ENCODE data around the gene APBB1IP.
"Not testable (repeated sequence)": the region's sequence is repeated elsewhere in the genome, so short reads cannot be mapped to it uniquely, and the experiment has no call there.

Gene APBB1IP, protein sequence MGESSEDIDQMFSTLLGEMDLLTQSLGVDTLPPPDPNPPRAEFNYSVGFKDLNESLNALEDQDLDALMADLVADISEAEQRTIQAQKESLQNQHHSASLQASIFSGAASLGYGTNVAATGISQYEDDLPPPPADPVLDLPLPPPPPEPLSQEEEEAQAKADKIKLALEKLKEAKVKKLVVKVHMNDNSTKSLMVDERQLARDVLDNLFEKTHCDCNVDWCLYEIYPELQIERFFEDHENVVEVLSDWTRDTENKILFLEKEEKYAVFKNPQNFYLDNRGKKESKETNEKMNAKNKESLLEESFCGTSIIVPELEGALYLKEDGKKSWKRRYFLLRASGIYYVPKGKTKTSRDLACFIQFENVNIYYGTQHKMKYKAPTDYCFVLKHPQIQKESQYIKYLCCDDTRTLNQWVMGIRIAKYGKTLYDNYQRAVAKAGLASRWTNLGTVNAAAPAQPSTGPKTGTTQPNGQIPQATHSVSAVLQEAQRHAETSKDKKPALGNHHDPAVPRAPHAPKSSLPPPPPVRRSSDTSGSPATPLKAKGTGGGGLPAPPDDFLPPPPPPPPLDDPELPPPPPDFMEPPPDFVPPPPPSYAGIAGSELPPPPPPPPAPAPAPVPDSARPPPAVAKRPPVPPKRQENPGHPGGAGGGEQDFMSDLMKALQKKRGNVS

DNA sequence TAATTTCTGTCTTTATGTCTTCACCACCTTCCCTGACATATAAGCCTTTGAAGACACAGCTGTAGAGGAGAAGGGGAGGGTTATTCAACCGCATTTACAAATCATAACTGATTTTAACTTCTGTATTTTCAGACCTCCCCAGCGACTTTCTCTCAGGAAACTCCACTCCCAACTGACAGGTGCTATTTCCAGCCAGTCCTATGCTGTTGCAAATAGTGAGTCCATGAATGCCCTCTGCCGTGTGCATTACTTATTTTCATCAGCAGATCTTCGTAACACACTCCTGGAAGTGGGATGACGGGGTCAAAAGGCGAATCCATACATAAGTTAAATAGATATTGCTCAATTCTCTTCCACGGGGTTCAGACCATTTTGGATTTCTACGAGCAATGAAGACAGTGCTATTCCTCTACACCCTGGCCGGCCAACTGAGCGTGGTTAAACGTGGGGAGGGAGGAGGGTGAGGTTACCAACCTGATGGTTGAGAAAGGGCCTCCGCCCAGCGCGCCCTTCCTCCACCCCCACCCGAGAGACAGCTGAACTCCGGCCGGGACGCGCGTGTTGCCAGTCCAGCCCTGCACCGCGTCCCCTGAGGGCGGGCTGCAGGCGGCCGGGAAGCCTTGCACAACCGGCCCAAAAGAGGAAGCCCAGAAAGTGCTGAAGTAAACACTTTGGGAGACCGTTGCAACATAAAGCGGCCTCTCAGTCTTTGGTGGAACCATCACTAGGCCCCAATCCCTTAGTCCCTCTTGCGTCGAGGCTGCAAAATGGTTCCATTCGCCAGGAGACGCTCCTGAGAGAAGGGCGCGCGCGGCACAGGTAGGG, at the start of gene APBB1IP:
APBB1IP (plus strand) TSS at position 705 of the 825 bp plus-strand sequence. CDS start 53,986 bp downstream, outside the sequence.
- DNase-seq = no peak

DNA sequence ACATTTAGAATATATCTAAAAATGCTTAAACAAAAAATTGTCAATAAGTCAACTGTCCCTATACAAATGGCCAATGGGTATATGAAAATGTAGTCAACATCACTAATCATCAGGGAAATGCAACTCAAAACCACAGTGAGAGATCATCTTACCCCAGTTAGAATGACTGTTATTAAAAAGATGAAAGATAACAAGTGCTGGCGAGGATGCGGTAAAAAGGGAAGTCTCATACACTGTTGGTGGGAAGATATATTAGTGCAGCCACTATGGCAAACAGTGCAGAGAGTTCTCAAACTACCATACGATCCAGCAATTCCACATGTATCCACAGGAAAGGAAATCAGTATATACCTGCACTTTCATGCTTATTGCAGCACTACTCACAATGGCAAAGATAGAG, 48.6 kb upstream of the APBB1IP start:
- DNase-seq = no peak

DNA sequence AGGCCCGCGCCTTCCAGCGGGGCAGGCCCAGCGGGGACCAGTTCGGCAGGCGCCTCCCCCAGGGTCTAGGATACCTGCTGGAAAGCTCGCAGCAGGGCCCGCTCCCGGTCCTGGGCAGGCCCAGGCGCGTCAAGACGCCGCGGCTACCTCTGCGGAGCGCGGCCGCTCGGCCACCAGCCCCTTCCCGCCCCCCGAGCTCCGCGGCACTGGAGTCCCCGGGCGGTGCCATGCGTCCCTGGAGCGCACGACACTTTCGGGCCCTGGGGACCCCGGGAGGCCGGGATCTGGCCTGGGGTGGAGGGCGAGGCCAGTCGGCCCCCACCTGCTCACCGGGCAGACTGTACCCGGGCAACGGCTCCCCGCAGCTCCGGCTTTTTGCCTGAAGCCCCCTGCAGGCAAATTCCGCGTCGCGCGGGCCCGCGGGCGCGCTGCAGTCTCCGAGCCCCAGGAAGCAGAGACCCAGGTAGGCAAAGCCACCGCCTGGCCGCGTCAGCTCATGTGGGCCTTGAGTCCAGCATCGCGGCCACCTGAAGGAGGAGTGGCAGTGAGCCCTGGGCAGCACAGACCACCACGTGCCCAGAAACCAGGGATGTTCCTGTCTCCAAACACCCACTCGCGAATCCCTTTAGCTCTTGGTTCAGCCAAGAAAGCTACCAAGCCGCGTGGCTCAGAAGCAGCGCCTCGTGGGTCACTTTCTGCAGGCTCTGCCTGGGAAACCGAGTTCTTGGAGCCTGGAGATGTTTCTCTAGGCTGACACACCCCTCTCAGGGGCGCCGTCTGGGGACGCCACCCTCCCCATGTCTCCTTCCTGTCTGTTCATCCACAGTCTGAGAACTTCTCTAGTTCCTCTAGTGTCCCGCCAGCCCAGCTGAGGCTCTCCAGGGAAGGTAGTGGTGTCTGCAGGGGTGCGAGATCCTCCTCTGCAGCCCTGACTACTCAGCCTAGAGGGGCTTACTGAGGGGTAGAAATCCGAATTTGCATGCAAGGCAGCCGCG, 46.1 kb upstream of the APBB1IP start:
- no peak for DNase-seq

DNA sequence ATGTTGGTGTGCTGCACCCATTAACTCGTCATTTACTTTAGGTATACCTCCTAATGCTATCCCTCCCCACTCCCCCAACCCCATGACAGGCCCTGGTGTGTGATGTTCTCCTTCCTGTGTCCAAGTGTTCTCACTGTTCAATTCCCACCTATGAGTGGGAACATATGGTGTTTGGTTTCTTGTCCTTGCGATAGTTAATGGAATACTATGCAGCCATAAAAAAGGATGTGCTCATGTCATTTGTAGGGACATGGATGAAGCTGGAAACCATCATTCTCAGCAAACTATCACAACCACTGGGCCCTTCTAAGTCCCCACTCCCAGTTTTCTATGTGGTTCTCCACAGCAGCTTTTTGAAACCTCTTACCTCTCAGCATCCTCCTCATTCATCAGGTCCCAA, 39.8 kb upstream of the APBB1IP start:
- not testable (repeated sequence) for DNase-seq

DNA sequence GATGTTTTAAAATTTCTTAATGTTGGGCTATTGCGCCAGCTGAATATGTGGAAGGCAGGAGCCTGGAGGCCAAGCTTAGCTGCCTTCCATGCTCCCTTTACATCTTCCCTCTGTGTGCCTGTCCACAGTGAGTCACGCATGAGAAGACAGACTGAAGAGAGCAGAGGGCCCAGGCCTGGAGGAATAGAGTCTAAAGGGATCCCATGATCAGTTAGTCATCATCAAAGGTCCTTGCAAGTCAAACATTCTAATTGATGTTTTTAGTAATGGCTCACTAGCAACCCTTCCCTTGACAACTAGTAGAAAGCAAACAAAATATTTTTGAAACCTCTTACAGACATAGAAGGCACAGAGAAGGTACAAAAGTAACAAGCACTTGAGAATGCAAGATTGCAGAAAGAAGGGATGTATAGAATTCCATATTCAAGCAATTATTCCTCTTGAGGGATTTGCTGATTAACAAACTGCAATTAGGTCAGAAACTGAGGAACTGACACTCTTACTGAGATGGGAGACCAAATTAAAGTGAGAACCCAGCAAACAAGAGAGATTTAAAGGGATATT, 30.7 kb upstream of the APBB1IP start:
- no peak for DNase-seq

DNA sequence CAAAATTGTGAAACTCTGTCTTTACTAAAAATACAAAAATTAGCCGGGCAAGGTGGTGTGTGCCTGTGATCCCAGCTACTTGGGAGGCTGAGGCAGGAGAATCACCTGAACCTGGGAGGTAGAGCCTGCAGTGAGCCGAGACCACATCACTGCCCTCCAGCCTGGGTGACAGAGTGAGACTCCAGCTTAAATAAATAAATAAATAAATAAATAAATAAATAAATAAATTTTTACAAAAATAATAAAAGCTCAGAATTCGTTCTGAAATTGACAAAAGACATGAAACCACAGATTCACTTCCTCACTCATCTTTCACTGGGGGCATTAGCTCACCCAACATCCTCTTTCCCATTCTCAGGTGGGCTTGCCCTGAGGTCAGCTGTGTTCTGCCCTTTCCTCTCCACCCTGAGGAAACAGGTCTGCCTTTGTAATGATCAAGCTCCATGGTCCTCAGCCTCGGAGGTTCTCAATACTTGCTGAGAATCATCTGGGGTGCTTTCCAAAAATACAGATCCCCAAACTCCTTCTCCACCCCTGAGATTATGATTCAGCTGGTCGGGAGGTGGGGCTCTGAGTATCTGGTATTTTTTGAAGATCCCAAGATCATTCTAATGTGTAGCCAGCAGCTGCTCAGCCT, 29.2 kb upstream of the APBB1IP start:
- no peak for DNase-seq

DNA sequence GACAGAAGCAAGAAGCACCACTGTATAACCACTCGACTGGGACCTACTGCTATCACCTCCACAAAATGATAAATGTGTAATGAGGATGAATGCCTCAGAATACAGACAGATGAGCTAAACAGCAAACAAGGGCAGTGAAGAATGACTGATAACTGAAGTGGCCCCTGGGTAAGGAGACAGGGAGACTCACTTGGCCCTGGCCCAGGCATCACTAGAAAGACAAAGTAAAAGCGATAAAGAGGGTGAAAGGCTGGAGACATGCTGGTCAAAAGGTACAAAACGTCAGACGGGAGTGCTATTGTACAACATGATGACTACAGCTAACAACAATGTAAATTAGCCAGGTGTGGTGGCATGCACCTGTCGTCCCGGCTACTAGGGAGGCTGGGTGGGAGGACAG, 27.8 kb upstream of the APBB1IP start:
- DNase-seq = no peak

DNA sequence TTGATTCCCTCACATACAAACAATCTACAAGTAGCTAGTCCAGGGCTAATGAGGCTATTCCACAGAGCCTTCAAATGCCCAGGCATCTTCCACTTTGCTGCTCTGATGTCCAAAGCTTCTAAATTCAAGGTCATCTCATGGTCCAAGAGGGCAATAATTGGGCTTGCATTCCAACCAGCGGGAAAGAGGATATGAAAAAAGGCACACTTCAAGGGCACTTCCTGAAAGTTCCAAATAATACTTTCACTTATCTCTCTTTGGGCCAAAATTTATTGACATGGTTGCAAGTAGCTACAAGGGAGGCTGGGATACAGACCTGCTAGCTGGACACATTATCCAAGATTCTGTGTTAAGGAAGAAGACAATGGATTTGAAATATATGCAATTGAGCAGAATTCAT, 25.2 kb upstream of the APBB1IP start:
- no peak for DNase-seq

DNA sequence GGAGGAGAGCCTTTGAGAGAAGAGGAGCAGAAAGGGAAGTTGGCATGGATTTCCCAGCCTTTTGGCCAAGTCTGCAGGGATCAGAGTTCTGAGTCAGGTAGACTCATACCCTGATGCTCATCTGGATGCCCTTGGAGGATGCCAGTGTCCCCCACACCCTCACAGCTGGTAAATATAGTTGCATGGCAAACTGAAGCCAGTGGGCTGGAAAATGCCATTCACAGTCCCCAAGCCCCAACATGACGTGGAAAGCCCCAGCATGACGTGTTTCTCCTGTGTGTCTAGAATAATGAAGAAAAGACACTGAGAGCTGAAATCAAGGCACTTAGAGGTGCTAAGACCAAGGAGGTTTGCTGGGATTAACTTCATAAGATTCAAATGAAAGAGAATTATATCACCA, 24.8 kb upstream of the APBB1IP start:
- no peak for DNase-seq

DNA sequence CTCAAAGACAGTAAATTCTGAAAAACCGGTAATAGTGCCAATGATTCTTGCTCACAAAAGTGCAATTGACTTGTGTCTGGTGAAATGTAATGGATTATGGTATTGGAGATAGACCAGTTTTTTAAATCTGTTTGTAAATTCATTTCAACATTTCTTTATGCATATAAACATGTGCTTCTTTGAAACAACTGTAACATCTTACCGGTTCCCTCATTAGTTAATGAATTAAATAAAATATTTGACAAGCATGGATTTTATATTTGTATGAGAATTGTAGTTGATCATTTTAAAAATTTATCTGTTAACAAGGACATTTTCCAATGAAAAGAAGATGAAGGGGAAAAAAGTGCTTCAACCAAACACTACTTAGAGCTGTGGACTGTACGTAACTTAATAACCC, 21.0 kb upstream of the APBB1IP start:
- no peak for DNase-seq

DNA sequence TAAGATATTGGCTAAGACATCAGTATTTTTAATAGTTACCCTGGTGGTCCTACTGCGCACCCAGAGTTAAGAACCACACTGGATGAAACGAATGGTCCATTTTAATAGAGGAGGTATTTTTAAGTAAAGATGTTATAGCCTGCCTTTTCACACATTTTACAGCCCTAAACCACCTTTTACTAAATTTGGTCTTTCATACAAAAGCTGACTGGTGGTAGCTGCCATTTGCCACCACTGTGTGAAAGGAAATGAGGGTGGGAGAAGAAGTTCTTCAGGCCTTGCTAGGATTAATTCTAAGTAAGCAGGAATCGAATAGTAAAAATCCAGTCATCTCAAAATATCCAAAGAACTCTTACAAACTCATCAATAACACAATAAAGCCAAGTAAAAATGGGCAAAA, 15.2 kb upstream of the APBB1IP start:
- DNase-seq = no peak

DNA sequence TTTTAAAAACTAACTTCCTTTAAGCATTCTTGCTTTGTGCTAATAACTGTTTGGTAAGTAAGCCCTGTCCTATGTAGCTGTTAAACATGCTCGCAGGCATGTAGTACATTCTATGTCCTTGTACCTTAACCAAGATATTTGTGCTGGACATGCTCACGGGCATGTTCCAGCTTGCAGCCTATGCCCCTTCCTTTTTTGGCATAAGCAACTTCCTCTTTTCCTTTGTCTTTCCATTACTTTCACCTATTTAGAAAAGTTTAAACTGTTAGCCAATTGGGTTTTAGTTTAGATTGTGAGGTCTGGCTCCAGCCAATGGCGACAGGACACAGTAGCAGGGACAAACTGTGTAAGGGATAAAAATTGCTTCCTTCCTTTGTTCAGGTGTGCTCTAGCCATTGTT, 14.4 kb upstream of the APBB1IP start:
- no peak for DNase-seq

DNA sequence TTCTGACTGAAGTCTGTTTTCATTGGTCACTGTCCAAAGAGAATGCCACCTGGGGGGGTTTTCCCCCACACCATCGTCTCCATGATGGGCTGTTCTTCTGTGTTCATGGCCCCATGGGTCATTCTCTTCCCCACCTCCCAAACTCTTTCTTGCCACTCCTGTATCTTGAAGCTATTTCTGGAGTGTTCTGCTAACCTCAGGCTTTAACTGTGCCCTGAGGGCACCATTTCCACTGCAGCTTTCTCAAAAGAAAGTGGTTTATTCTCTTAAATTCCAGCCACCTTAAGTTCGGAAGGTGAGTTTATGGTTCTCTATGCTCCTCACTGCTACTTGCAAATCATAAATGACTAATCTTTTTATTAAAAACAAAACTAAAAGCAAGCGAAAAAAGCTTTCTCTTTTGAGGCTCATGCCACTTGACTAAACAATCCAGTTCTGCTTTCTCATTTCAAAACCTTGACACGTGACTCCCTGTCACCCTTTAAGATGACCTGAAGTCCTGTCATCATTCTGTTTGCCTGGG, 7.4 kb upstream of the APBB1IP start:
- no peak for DNase-seq

DNA sequence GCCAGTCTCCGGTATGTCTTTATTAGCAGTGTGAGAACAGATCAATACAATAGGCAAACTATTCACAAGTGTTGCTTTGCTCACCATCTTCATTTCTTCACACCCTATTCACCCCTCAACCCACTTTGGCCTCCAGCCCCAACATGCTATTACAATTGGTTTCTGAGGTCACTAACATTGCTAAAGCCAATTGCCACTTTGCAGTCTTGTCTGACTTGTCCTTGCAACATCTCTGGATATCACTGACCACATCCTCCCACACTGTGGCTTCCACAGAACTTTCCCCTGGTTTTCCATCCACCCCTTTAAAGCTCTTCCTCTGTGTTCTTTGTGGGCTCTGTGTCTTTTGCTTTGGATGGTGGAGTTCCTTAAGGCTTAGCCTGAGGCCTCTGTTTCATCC, 5.2 kb upstream of the APBB1IP start:
- no peak for DNase-seq

DNA sequence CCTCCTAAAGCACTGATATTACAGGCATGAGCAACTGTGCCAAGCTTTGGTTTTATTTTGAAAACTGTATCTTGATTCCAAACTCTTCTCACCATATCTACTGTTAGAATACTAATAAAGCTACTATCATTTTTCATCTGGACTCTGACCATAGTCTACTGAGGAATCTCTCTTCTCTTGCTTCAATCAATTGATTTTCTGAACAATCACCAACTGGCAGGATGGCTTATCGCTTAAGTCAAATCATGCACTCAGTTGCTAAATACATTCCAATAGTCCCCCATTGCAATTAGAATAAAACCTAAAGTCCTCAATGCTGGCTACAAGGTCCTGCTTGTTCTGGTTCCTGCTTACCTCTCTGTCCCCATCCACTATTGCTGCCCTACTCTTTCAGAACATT, 2.3 kb upstream of the APBB1IP start:
- DNase-seq = no peak

DNA sequence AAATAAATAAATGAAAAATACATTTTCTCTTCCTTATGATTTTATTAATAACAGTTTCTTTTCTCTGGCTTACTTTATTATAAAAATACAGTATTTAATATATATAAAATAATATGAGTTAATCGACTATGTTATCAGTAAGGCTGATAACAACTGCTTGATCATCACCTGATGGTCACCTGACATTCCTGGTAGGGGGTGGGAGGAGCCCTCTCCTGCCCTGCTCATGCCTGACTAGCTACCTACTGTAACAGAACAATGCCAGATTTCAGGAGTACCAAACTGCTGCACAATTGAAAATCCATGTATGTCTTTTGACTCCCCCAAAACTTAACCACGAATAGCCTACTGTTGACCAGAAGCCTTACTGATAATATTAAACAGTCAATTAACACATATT, 1.3 kb upstream of the APBB1IP start:
- DNase-seq = no peak

DNA sequence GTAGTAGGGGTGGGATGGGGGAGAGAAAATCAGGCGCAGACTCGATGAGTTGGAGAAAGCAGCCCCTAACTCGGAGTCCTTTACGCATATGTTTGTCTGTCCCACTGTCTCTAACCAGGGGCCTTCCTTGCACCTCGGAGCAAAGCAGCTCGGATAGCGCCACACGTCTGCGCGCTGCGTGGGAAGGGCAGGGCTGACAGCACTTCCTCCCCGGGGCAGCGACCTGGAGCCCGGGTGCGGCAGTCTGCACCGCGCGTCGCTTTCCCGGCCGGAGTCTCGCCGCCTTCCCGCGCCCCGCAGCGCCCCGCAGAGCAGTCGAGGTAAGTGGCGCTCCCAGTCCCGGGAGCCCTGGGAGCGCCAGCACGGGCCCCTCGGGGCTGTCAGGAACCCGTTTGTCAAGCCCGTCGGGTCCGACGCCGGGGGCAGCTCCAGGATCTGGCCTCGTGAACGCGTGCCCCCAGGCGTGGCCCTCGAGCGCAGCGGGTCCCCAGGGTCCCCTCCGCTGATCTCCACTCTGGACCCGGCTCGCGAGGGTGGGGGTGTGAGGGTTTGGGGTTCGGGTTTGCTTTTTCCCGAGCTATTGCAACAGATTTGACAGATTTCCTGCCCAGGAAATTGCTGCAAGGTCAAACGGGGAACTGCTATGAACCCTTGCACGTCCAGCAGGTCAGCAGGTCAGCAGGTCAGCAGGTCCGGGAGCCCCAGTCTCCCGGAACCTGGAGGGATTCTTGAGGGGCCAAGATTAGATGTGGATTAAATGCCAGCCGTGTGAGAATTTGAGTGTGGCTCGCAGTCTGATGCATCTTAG, 597 bp downstream of the APBB1IP start:
- DNase-seq = no peak

DNA sequence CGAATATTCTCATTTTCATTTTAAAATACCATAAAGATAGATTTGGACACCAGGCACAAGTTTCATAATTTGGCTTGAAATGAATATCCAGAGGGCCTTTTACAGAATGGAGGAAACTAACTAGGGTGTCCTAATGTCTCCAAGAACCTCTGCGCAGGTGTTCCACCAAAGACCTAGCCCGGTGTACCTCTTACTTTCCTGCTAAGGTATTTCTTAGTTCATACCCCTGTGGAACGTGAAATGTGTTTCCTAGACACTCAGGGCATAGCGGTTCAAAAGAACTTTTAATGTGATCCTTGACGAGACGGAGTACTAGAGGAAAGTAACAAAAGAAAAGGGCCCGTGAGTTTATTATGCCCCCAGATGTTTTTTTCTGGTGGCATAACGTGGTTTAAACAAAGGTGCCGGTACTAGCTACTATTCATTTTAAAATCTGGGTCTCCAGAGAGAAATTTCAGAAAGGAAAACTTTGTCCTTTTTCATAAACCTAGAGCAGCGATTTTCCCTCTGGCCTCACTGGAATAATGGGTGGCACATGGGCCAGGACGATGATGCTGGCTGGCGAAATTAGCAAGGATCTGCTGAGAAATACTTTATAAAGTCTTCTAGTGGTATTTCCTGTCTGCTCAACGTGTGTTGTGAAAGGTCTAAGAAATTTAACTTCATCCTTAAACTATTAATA, 1.4 kb downstream of the APBB1IP start:
- no peak for DNase-seq

DNA sequence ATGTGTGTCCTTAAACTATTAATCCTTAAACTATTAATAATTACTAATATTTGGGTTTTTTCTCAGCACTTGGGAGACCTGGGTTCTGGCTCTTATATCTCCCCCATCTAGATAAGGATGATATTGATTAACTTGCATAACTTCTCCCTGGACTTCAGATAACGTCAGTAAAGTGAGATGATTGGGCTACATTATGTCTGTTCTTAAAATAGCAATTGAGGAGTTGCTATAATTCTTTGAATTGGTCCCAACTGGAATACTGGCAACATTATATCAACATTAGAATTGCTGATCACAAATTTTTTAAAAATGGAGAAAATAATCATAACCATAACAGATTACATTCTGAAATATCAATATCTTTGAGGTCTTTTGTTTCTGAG, 1.9 kb downstream of the APBB1IP start:
- DNase-seq = no peak

Measured in NCI-H748 treated with DMSO at 0.1 percent for 48 hours (cell line).